A172 (cell line): ENCODE results near the gene CPZ. TPM values are rescaled to one million over a fixed set of nuclear protein-coding genes. Genes with fewer than 3 reads are reported as not detected.
"Not testable (repeated sequence)": the region's sequence is repeated elsewhere in the genome, so short reads cannot be mapped to it uniquely, and the experiment has no call there.

Experiments used
- DNase-seq: peaks from one replicate; pipeline ENCODE4 v3.0.0-alpha.2; 2015; ENCODE audit warnings: low spot score
- total RNA-seq: library from RNA; depleted of rRNA; stranded (reverse); fragments of >200 nt; shearing (Covaris generic); gene quantifications from 2 replicates; pipeline ENCODE4 v1.2.3, GENCODE V29; 2014

Gene CPZ
- total RNA-seq, 1 experiment from 2014 or later: 3.1 TPM

- no peak for DNase-seq
These were observed 17.3 kb downstream of the CPZ start for GRCh38 chr4:8609824-8610350.

- DNase-seq: no peak
These were observed 18.5 kb downstream of the CPZ start for GRCh38 chr4:8610858-8611616.

- no peak for DNase-seq
These were observed 20.1 kb downstream of the CPZ start for GRCh38 chr4:8612646-8613045.

- DNase-seq: no peak
These were observed 21.1 kb downstream of the CPZ start for GRCh38 chr4:8613421-8614364.

GRCh38 chr4:8614365-8615193 lies 22.0 kb downstream of the CPZ start:
- DNase-seq: no peak

- no peak for DNase-seq
These were observed 22.8 kb downstream of the CPZ start for GRCh38 chr4:8615366-8615765.

GRCh38 chr4:8615921-8616787 lies 23.6 kb downstream of the CPZ start:
- no peak for DNase-seq

GRCh38 chr4:8616831-8617230 lies 24.3 kb downstream of the CPZ start:
- DNase-seq: no peak

GRCh38 chr4:8617486-8618040 lies 25.0 kb downstream of the CPZ start:
- no peak for DNase-seq

- no peak for DNase-seq
These were observed 25.9 kb downstream of the CPZ start for GRCh38 chr4:8618421-8618820.

GRCh38 chr4:8618961-8619720 lies 26.6 kb downstream of the CPZ start:
- DNase-seq: no peak

GRCh38 chr4:8621135-8621534 lies 28.6 kb downstream of the CPZ start:
- DNase-seq: not testable (repeated sequence)

- not testable (repeated sequence) for DNase-seq
These were observed 32.2 kb downstream of the CPZ start for GRCh38 chr4:8624601-8625272.

GRCh38 chr4:8630240-8630905 lies 37.8 kb downstream of the CPZ start:
- not testable (repeated sequence) for DNase-seq

GRCh38 chr4:8631896-8632295 lies 39.3 kb downstream of the CPZ start:
- DNase-seq: not testable (repeated sequence)

GRCh38 chr4:8634773-8635172 lies 42.2 kb downstream of the CPZ start:
- not testable (repeated sequence) for DNase-seq

GRCh38 chr4:8635897-8636554 lies 43.5 kb downstream of the CPZ start:
- DNase-seq: not testable (repeated sequence)

- DNase-seq: no peak
These were observed 45.0 kb downstream of the CPZ start for GRCh38 chr4:8637456-8637984.
